ENCODE data around the gene AFDN. TPM values are rescaled to one million over a fixed set of nuclear protein-coding genes. Genes with fewer than 3 reads are reported as not detected.

The AFDN gene
- total RNA-seq, 4 donors from 2014 or later = 66.9 to 88.0 (median 75.3) TPM

- no peak for DNase-seq (ENCODE audit: extremely low spot score)
- no peak overlapping the region for H3K4me3 ChIP-seq
- no peaks in the 10 kb centered on the region for H3K9me3 ChIP-seq
- 90% methylated on average over 2 of the region's 2 CpGs for WGBS
- H3K27ac ChIP-seq (replicated peaks in 1 of 4) = no peak overlapping the region
- H3K27me3 ChIP-seq = no peaks in the 10 kb centered on the region
- TF ChIP-seq EP300 (IDR thresholded peaks at IDR 0.05) = no peak
- TF ChIP-seq POLR2A (IDR thresholded peaks at IDR 0.05; ENCODE audit: low read depth) = no peak
- TF ChIP-seq POLR2AphosphoS5 (IDR thresholded peaks at IDR 0.05) = no peak
- no peak for TF ChIP-seq CTCF (IDR thresholded peaks at IDR 0.05)
- peaks cover 0 to 60% (median 35%) of the 10 kb centered on the region in 4 donors for H3K36me3 ChIP-seq
- intact Hi-C loops (cut with DNase I) = no loop called here
- H3K4me1 ChIP-seq = no peaks in the 10 kb centered on the region
These were observed 46.0 kb downstream of the AFDN start for GRCh38 chr6:167872538-167873210.

GRCh38 chr6:167877994-167878779, 51.5 kb downstream of the AFDN start:
- Histone ChIP-seq H3K36me3 (peaks cover 0 to 69% (median 34%) of the 10 kb centered on the region in 4 donors), H3K9me3 (no peaks in the 10 kb centered on the region), H3K27ac (replicated peaks in 1 of 4) (no peak overlapping the region), H3K4me3 (no peak overlapping the region), H3K27me3 (no peaks in the 10 kb centered on the region), H3K4me1 (no peaks in the 10 kb centered on the region)
- WGBS = 98% methylated on average over 9 of the region's 9 CpGs
- DNase-seq (ENCODE audit: extremely low spot score) = no peak
- TF ChIP-seq EP300 (IDR thresholded peaks at IDR 0.05) = no peak
- no peak for TF ChIP-seq CTCF (IDR thresholded peaks at IDR 0.05)
- no peak for TF ChIP-seq POLR2AphosphoS5 (IDR thresholded peaks at IDR 0.05)
- no peak for TF ChIP-seq POLR2A (IDR thresholded peaks at IDR 0.05; ENCODE audit: low read depth)
- intact Hi-C loops (cut with DNase I) = no loop called here

GRCh38 chr6:167879612-167880011, 52.9 kb downstream of the AFDN start:
- no peaks in the 10 kb centered on the region for H3K4me1 ChIP-seq
- H3K4me3 ChIP-seq = no peak overlapping the region
- no peak for DNase-seq (ENCODE audit: extremely low spot score)
- TF ChIP-seq CTCF (IDR thresholded peaks at IDR 0.05) = no peak
- TF ChIP-seq POLR2AphosphoS5 (IDR thresholded peaks at IDR 0.05) = no peak
- TF ChIP-seq EP300 (IDR thresholded peaks at IDR 0.05) = no peak
- no peak for TF ChIP-seq POLR2A (IDR thresholded peaks at IDR 0.05; ENCODE audit: low read depth)
- peaks cover 0 to 72% (median 44%) of the 10 kb centered on the region in 4 donors for H3K36me3 ChIP-seq
- no peaks in the 10 kb centered on the region for H3K27me3 ChIP-seq
- no peaks in the 10 kb centered on the region for H3K9me3 ChIP-seq
- intact Hi-C loops (cut with DNase I) = no loop called here
- 95% methylated on average over 1 of the region's 1 CpG for WGBS
- no peak overlapping the region for H3K27ac ChIP-seq (replicated peaks in 1 of 4)

- Histone ChIP-seq H3K4me1 (no peaks in the 10 kb centered on the region), H3K36me3 (peaks cover 0 to 68% (median 38%) of the 10 kb centered on the region in 4 donors)
- no peak for TF ChIP-seq EP300 (IDR thresholded peaks at IDR 0.05)
- TF ChIP-seq POLR2AphosphoS5 (IDR thresholded peaks at IDR 0.05) = no peak
- TF ChIP-seq CTCF (IDR thresholded peaks at IDR 0.05) = no peak
- TF ChIP-seq POLR2A (IDR thresholded peaks at IDR 0.05; ENCODE audit: low read depth) = no peak
These were observed 54.6 kb downstream of the AFDN start for GRCh38 chr6:167881327-167881726.

More at GRCh38 chr6:167881327-167881726, 54.6 kb downstream of the AFDN start:
- Histone ChIP-seq H3K9me3 (no peaks in the 10 kb centered on the region), H3K4me3 (no peak overlapping the region), H3K27me3 (no peaks in the 10 kb centered on the region), H3K27ac (replicated peaks in 1 of 4) (no peak overlapping the region)
- WGBS = 87% methylated on average over 2 of the region's 2 CpGs
- no peak for DNase-seq (ENCODE audit: extremely low spot score)
- intact Hi-C loops (cut with DNase I) = no loop called here
